HepG2 (cell line): ENCODE measurements around the gene EFHC2.

Source experiments
- BORCS8-MEF2B ChIP-seq: sonication (generic); formaldehyde crosslinking; IDR thresholded peaks from 2 replicates; pipeline ENCODE4 v1.8.0; 2022; ENCODE audit warnings: mild to moderate bottlenecking, missing genetic modification reagents
- CEBPB ChIP-seq: IDR thresholded peaks from 2 replicates; pipeline ENCODE4 v1.6.1; 2011; ENCODE audit warnings: low read depth, low read length, improper control_type of control experiment, borderline replicate concordance
- CHD4 ChIP-seq: fragments of 200-600 bp; sonication (generic); IDR thresholded peaks from 2 replicates; pipeline ENCODE4 v1.7.0; 2017; ENCODE audit warnings: mild to moderate bottlenecking, low read length, borderline replicate concordance
- KLF6 ChIP-seq: IDR thresholded peaks from 2 replicates; pipeline ENCODE4 v1.8.0; 2016; ENCODE audit warnings: missing biosample characterization, missing genetic modification reagents
- SUZ12 ChIP-seq: fragments of 150-350 bp; IDR thresholded peaks from 2 replicates; pipeline ENCODE4 v1.6.1; 2014; ENCODE audit warnings: low read depth, low read length
- TAF1 ChIP-seq: sonication (generic); formaldehyde crosslinking; IDR thresholded peaks from 2 replicates; pipeline ENCODE4 v1.4.0; 2020; ENCODE audit warnings: missing genetic modification reagents
- TBP ChIP-seq: sonication (generic); formaldehyde crosslinking; IDR thresholded peaks from 2 replicates; pipeline ENCODE4 v1.5.0; 2020; ENCODE audit warnings: missing genetic modification reagents
- YEATS4 ChIP-seq: sonication (generic); formaldehyde crosslinking; IDR thresholded peaks from 2 replicates; pipeline ENCODE4 v1.4.0; 2020; ENCODE audit warnings: missing genetic modification reagents, borderline replicate concordance
- ZFX ChIP-seq: sonication (generic); formaldehyde crosslinking; IDR thresholded peaks from 2 replicates; pipeline ENCODE4 v1.4.0; 2020; ENCODE audit warnings: mild to moderate bottlenecking, low read depth, missing genetic modification reagents, moderate library complexity
- ZNF652 ChIP-seq: IDR thresholded peaks from 2 replicates; pipeline ENCODE4 v1.6.1; 2016; ENCODE audit warnings: low read depth, borderline replicate concordance
- TF ChIP-seq, protein P1 (sequence below): sonication (generic); formaldehyde crosslinking; IDR thresholded peaks from 2 replicates; pipeline ENCODE4 v1.5.1; 2020; ENCODE audit warnings: mild to moderate bottlenecking, missing genetic modification reagents, moderate library complexity
- TF ChIP-seq, protein P2 (sequence below): sonication (generic); formaldehyde crosslinking; IDR thresholded peaks from 2 replicates; pipeline ENCODE4 v1.5.0; 2020; ENCODE audit warnings: mild to moderate bottlenecking, missing genetic modification reagents, moderate library complexity
- TF ChIP-seq, protein P3 (sequence below): sonication (generic); formaldehyde crosslinking; IDR thresholded peaks from 2 replicates; pipeline ENCODE4 v1.4.0; 2020; ENCODE audit warnings: missing genetic modification reagents, borderline replicate concordance

DNA sequence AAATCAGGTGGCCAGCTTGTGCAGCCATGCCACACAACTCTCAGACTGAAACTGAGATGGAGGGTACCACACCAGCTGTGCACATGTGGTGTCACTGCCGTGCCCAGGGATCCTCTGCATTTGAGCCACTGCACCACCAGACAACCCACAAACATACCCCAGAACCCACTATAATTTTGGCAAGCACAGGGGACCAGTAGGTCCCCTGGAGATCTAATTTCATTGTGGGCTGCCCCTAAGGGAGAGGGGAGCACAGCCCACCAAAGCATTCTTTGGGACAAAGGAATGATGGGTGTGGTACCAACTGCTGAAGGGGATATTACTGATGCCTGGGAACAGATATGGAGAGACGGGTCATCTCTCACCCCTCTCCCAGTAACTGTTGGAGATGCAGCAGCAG lies 140.9 kb downstream of the EFHC2 start:
- TF ChIP-seq SUZ12 (no peak), CHD4 (no peak), TBP (CRISPR knock-in tag) (no peak), YEATS4 (CRISPR knock-in tag) (no peak), CEBPB (no peak), TAF1 (CRISPR knock-in tag) (no peak), BORCS8-MEF2B (CRISPR knock-in tag) (no peak), ZFX (CRISPR knock-in tag) (no peak), KLF6 (CRISPR knock-in tag) (no peak), ZNF652 (CRISPR knock-in tag) (no peak)
- TF ChIP-seq, protein P1, sequence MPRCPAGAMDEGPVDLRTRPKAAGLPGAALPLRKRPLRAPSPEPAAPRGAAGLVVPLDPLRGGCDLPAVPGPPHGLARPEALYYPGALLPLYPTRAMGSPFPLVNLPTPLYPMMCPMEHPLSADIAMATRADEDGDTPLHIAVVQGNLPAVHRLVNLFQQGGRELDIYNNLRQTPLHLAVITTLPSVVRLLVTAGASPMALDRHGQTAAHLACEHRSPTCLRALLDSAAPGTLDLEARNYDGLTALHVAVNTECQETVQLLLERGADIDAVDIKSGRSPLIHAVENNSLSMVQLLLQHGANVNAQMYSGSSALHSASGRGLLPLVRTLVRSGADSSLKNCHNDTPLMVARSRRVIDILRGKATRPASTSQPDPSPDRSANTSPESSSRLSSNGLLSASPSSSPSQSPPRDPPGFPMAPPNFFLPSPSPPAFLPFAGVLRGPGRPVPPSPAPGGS, result no peak
- TF ChIP-seq, protein P2, sequence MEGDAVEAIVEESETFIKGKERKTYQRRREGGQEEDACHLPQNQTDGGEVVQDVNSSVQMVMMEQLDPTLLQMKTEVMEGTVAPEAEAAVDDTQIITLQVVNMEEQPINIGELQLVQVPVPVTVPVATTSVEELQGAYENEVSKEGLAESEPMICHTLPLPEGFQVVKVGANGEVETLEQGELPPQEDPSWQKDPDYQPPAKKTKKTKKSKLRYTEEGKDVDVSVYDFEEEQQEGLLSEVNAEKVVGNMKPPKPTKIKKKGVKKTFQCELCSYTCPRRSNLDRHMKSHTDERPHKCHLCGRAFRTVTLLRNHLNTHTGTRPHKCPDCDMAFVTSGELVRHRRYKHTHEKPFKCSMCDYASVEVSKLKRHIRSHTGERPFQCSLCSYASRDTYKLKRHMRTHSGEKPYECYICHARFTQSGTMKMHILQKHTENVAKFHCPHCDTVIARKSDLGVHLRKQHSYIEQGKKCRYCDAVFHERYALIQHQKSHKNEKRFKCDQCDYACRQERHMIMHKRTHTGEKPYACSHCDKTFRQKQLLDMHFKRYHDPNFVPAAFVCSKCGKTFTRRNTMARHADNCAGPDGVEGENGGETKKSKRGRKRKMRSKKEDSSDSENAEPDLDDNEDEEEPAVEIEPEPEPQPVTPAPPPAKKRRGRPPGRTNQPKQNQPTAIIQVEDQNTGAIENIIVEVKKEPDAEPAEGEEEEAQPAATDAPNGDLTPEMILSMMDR (CRISPR knock-in tag), result no peak
- TF ChIP-seq, protein P3, sequence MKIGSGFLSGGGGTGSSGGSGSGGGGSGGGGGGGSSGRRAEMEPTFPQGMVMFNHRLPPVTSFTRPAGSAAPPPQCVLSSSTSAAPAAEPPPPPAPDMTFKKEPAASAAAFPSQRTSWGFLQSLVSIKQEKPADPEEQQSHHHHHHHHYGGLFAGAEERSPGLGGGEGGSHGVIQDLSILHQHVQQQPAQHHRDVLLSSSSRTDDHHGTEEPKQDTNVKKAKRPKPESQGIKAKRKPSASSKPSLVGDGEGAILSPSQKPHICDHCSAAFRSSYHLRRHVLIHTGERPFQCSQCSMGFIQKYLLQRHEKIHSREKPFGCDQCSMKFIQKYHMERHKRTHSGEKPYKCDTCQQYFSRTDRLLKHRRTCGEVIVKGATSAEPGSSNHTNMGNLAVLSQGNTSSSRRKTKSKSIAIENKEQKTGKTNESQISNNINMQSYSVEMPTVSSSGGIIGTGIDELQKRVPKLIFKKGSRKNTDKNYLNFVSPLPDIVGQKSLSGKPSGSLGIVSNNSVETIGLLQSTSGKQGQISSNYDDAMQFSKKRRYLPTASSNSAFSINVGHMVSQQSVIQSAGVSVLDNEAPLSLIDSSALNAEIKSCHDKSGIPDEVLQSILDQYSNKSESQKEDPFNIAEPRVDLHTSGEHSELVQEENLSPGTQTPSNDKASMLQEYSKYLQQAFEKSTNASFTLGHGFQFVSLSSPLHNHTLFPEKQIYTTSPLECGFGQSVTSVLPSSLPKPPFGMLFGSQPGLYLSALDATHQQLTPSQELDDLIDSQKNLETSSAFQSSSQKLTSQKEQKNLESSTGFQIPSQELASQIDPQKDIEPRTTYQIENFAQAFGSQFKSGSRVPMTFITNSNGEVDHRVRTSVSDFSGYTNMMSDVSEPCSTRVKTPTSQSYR (CRISPR knock-in tag), result no peak
